Stimulated activated CD4-positive, alpha-beta T cell treated with anti-CD3 and anti-CD28 coated beads, TNF-alpha, amount 100 ng/mL, for 4 hours (primary cell): Measurements from ENCODE around the gene LIFR.
"Not testable (repeated sequence)": the region's sequence is repeated elsewhere in the genome, so short reads cannot be mapped to it uniquely, and the experiment has no call there.

Experiments
- DNase-seq, 3 experiments: peaks; one replicate each; pipeline ENCODE4 v3.0.0-alpha.2; 2020; ENCODE audit warnings: low read depth in 3 of 3

The LIFR gene, protein sequence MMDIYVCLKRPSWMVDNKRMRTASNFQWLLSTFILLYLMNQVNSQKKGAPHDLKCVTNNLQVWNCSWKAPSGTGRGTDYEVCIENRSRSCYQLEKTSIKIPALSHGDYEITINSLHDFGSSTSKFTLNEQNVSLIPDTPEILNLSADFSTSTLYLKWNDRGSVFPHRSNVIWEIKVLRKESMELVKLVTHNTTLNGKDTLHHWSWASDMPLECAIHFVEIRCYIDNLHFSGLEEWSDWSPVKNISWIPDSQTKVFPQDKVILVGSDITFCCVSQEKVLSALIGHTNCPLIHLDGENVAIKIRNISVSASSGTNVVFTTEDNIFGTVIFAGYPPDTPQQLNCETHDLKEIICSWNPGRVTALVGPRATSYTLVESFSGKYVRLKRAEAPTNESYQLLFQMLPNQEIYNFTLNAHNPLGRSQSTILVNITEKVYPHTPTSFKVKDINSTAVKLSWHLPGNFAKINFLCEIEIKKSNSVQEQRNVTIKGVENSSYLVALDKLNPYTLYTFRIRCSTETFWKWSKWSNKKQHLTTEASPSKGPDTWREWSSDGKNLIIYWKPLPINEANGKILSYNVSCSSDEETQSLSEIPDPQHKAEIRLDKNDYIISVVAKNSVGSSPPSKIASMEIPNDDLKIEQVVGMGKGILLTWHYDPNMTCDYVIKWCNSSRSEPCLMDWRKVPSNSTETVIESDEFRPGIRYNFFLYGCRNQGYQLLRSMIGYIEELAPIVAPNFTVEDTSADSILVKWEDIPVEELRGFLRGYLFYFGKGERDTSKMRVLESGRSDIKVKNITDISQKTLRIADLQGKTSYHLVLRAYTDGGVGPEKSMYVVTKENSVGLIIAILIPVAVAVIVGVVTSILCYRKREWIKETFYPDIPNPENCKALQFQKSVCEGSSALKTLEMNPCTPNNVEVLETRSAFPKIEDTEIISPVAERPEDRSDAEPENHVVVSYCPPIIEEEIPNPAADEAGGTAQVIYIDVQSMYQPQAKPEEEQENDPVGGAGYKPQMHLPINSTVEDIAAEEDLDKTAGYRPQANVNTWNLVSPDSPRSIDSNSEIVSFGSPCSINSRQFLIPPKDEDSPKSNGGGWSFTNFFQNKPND

DNA sequence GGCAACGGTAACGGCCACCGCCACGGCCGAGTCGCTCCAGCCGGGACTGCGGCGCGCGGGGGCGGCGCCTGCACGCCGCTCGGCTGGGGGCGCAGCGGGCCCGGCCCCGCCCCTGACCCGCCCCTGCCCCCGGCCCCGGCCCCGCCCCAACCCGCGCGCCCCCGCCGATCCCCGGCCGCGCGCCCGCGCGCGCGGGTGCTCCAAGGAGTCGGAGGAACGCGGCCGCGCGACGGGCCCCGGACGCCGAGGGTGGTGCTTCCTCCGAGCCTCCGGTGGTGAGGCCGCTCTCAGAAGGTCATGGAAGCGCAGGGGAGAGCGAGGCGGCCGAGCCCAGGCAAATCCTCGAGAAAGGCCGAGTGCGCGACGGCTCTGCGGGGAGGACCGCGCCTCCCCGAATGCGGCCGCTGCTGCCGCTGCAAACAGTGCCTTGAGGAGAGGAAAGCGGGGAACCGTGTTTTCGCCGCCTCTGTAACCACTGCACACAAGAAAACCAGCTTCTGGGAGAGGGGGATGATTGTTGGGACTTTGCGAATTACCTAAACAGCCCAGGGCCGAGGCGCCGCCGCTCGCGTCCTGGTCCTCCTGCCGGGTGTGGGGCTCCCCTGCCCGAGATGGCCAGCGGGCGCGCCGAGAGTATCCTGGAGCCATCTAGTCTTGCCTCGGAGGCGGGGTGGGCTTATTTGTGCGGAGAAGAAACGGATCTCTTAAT is at the start of gene LIFR:
TSS of gene LIFR (minus strand) at position 48 of the 709 bp plus-strand sequence. CDS start 25,999 bp downstream, outside the sequence.
- DNase-seq: peak in 2 of 3 experiments; percentile 17 to 22

DNA sequence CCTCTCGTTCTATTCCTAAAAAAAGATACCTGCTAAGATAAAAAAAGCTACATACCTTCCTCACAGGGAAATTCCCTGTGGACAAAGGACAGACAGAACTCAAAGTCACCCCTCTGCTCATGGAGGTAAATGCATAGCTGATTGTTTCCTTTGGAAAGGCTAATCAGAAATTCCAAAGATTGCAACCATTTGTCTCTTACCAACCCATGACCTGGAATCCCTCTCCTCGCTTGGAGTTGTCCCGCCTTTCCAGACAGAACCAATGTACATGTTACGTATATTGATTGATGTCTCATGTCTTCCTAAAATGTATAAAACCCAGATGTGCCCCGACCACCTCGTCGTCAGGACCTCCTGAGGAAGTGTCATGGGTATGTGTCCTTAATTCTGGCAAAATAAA is 49.2 kb upstream of the LIFR start:
- no peak for DNase-seq

DNA sequence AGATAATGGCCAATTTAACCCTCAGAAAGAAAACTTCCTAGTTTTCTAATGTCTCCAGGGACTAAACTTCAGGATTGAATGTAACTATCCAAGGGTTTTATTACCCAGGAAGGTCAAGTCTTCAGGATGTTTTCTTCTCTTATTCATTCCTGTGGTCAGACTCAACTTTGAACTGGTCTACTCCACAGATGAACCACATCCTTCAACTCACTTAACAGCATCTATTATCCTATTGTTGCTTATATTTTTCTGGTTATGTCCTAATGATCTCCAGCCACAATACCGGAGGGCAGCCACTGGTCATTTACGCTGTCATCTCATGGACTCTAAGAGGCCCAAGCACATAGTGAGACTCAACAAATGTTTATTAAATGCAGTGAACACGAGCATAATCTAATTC is 47.2 kb upstream of the LIFR start:
- no peak for DNase-seq

DNA sequence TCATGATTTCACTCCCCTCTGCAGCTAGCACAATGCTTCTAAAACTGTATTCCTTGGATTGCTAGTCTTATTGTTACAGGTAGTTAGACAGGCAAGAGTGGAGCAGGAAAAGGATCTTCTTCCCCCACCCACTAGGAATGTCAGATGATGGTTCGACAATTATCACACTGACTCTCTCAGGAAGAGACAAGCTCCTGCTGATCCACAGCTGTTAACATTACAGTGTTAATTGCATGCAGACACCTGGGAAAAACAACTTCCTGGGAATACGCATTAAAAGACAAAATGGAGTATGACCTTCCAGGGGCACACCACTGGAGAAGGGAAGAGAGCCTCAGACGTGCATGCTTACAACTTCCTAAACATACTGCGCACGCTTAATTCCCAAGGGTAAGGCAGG is 46.2 kb upstream of the LIFR start:
- no peak for DNase-seq

DNA sequence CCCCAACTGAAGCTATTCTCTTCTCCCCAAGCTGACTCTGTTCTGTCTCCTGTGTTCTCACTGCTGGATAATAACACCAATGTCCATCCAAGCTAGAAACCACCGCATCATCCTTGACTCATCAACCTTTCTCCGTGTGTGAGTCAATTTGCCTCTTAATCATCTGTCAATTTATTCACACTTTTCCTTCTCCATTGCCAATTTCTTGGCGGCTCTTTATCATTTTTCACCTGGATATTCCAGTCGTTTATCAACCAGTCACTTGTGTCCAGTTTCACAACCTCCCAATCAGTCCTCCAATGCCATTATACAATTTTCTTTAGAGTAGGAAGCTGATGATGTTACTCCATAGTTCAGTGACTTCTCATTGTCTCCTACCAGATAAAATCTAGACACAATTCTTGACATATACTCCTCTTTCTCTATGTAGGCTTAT is 45.4 kb upstream of the LIFR start:
- no peak for DNase-seq

DNA sequence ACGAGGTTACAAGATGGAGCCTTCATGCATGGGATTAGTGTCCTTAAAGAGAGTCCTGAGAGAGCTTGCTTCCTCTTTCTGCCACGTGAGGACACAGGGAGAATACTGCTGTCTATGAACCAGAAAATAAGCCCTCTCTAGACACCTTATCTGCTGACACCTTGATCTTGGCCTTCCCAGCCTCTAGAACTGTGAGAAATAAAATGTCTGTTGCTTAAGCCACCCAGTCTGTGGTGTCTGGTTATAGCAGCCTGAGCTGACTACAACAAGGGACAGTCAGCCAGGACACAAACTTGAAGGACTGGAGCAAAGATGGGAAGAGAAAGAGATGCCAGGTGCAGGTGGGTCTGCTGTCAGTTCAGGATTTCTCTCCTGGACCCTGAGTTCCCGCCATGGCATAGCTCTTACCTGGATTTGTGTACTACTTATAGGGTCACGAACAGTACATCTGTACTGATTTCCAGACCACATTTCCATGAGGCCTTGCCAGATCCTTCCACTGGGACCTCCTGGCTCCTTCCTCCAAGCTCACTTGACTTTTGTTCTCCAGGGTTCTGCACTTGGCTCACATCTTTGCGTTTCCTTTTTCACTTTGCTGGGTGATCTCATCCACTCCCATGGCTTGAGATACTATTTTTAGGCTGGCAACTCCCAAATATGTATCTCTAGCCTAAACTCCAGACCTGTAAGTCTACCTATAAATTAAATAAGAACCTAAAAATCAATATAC is 44.9 kb upstream of the LIFR start:
- no peak for DNase-seq

DNA sequence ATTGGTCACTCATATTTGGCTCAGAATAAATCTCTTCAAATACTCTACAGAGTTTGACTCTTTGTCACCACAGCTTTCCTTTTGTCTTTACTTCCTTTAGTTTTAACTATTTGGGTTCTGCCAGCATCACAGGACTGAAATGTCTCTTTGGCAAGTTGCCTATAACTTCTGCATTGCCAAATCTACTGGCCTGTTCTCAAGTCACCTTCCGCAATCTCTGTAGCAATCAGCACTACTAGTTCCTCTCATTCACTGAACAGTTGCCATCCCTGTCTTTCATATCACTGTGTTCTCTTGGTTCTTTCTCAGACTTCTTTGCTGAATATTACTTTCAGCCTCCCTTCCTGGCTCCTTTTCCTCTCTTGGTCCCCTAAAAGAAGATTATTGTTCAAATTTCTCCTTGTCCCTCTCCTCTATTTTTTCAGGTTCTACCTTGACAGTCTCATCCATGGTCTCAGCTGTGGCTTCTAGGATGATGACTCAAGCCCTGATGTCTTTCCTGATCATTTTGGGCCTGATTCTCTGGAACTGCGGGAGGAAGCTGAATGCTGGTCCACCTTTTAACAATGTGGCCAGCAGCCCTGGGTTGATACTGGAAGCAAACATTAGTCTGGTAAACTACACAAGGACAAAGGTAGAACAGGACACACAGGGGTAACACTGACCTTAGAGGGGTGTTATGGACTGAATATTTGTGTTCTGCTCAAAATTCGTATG is 44.0 kb upstream of the LIFR start:
- DNase-seq: no peak

DNA sequence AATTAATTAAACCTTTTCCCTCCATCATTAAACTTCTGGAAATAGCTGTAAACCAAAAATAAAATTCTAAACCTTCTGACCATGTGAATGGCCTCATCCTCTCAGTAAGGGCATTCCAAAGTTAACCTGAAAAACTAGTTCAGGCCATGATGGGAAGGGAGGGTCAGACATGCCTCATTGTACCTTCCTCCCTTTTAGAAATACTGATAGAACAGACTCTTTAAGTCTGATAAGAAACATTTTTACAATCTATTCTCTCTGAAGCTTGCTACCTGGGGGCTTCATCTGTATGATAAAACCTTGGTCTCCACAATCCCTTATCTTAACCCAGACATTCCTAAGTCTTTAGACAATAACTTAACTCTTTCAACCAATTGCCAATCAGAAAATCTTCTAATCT is 43.3 kb upstream of the LIFR start:
- not testable (repeated sequence) for DNase-seq

DNA sequence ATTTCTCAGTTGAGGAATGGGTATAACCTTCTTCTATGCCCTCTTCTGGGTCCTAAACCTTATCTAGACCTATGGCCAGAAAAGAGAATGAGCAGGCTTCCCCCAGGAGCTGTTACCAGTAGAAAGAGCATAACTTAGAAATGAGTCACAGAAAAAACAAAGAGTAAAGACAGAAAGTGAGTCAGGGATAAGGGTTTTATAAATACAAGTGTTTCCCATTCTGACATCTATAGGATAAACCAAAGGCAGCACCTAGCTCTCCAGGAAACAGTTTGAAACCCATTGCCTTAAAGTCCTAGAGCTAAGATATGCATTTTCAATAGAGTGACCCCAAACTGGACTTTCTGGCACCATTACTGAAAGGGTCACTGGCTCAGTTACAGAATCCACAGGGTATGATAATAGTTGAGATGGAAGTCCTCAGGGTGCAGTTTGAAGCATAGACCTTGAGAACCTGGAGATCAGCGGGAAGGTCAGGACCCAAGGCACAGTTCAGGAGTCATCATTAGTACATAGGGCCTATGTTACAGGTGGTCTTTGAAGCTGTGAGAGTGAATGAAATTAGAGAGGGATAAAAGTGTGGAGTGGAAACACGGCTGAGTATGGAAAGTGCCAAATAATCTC is 42.7 kb upstream of the LIFR start:
- DNase-seq: no peak

DNA sequence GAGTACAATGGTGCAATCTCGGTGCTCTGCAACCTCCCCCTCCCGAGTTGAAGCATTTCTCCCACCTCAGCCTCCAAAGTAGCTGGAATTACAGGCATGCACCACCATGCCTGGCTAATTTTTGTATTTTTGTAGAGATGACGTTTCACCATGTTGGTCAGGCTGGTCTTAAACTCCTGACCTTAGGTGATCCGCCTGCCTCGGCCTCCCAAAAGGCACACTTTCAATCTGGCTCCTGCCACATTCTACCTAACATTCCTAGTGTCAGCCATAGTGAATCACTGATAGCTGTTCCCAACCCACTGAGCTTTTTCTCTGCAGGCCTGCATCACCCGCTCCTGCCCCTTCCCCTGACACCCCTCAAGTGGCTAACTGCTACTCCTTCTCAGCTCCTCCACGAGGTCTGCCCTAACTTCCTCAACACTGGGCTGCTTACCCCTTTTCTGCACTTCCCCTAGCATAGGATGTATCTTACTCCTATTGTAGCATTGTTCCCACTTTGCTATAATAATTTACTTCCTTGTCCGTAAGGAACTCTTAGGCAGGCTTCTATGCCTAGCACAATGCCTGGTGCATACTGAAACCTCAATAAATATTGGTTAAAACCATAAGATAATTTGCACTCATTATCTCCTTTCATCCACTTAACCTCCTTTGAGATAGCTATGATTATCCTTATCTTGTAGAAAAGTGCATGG is 42.0 kb upstream of the LIFR start:
- DNase-seq: no peak

DNA sequence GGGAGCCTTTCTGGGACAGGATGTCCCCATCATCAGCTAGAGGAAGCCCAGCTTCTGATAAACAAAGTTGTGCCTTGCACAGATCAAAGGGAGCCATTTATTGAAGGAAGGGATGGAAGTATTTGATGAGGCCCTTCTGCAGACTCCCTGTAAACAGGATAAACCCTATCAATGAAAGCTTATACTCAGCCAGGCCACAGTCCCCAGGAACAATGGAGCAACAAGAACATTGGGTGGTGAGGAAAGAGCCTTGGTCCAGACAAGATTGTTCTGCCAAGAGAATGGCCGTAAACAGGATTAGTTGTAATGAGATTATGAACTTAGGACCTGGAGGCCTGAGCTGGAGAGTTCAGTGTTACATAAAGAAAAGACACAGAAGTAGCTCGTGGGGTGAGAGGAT is 40.5 kb upstream of the LIFR start:
- DNase-seq: no peak

DNA sequence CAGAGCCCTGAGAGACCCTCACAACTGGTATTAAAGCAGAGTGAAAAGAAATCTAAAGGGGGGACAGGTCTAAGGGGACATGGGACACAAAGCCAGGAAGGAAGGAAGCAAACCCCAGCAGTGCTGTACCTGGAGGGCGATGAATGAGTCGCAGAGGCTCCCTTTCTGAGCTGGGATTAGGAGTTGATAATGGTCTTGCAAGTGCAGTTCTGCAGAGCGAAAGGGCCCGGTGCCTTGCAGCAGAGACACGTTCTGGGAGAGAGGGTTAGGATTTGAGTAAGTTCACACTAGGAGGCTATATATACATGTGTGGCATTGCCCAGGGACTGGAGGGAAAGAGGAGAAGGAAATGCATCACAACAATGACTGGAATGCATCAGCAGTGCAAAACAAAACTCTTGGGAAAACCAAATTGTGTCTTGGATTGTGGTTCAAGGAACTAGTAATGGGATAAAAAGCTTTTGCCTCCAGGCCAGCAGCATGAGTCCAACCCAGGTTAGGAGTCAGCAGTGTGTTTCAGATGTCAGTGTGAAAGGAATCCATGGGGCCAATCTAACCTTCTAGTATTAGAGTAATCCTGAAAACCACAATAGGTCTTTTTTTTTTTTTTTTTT is 38.8 kb upstream of the LIFR start:
- no peak for DNase-seq

DNA sequence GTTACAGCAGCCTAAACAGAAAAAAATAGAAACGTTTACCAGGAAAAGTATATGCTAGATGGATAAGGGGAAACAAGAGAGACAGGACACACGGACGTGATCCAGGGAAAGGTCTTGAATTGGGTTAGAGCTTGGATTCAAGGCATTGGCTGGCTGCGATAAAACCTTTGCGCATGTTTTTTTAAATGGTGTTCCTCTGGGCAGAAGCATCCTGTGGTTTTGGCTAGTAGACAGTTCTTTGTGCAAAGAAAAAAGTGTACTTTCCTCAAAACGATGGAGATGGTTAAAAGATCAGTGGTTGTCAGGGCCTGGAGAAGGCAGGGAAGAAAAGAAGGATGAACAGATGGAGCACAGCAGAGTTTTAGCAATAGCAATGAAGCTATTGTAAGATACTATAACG is 37.5 kb upstream of the LIFR start:
- no peak for DNase-seq

DNA sequence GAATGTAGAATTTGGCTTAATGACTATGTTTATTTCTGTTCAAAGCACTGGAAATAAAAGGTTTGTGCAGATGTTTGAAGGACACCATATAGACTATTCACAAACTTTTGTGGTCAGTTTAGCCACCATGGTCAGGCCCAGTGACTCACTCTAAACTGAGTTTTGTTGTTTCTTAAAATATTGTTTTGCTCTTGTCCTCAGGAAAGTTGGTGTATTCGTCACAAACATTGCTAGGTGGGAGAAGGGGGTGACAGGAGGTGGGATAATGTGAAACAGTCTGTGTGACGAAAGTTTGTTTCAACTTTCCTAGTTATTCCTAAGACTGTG is 35.0 kb upstream of the LIFR start:
- DNase-seq: no peak

DNA sequence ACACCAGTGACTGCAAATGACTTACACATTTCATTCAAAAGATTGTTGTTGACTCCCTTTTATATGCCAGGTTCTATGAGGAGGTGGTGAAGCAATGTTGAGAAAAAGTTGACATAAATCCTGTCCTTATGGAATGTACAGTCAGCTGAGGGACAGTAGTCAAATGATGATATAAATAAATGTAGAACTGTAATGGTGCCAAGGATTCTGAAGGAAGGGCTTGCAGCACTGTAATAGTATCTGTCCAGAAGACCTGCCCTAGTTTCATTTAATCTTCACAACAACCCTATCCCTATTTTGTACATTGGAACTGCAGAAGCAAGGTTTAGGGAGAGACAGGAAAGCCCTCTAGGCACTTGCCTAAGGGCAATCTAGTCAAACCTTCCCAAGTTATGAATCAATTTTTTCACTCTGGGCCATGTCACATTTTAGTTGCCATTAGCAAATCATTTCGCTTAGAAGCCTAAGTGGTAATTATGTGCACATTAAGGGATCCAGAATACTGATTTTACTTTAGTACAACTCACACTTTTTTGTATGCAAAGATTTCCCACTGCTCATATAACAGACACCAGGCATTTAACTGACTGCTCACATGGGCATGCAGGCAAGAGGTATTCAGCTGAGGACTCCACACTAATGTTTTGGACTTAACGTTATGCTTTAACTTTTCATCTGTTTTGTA is 34.5 kb upstream of the LIFR start:
- DNase-seq: no peak

DNA sequence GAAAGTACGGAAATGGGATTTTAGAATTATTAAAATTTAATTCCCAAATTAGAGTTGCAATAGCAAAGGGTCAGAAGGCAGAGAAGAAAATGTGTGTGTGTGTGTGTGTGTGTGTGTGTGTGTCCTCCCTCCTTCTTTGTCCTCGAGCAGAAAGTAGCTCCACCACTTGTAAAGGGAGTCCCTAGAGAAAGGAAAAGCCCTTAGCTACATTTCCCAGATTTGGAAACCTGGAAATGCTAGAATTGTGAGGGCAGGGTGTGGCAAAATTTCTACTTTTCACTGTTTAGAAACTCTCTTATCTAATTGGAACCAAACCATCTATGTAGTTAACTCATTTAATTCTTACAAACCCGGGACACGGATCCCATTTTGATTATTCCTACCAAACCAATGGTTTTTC is 33.2 kb upstream of the LIFR start:
- no peak for DNase-seq

DNA sequence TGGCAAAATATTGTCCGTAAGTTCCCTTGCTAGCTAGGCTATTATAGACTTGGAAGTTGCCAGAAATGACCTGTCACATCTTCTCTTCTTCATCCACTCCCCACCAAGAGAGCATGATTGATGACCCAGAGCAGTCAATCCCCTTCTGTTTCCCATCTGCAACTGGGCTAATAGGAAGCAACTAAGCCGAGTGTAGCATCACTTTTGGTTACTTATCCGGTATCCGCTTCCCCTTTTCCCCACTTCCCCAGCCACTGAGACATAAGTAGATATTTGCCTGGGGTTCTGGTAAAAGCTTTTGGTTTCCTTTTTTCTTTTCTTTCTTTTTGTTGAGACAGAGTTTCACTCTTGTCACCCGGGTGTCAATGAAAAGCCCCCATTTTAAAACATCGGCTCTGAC is 29.4 kb upstream of the LIFR start:
- DNase-seq: no peak

DNA sequence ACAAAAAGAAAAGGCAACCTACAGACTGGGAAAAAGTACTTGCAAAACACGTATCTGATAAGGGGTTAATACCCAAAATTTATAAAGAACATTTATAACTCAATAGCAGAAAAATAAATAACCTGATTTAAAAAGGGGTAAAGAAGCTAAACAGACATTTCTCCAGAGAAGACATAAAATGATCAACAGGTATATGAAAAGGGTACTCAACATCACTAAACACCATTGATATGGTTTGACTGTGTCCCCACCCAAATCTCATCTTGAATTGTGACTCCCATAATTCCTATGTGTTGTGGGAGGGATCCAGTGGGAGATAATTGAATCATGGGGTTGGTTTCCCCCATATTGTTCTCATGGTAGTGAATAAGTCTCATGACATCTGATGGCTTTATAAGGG is 27.1 kb upstream of the LIFR start:
- no peak for DNase-seq

DNA sequence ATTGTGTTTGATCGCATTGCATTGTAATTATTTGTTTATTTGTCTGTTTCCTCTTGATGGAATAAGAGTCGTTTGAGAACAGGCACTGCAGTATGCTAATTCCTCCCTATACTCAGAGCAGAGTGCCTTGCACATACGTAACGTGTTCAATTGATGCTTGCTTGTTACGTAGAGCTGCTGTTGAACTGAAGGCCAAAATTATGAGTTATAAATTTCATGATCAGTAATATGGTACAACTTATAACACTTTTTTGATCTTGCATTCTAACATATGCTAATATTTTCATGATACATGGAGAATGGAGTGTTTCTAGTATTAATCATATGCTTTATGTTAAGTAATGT is 26.5 kb upstream of the LIFR start:
- DNase-seq: no peak
